Measurements from ENCODE around the gene OSBPL8. TPM values are rescaled to one million over a fixed set of nuclear protein-coding genes. Genes with fewer than 3 reads are reported as not detected.
A peak's percentile ranks its signal among the peaks of the same experiment; 100 is the strongest.

Gene OSBPL8
- total and polyA plus RNA-seq, 9 of the 15 experiments (the other 6 are each of a cell fraction or from before 2014, with no cell fraction given): 17.4 to 82.7 (median 42.8) TPM

GRCh38 chr12:76529226-76529918 is 30.2 kb downstream of the OSBPL8 start:
- POLR2A ChIA-PET: no interaction called here
- H3K4me3 ChIP-seq: no peak overlapping the region
- H3K9me1 ChIP-seq (ENCODE audit: control insufficient read depth, insufficient read depth, low read length): no peaks in the 10 kb centered on the region
- no peaks in the 10 kb centered on the region for H4K20me1 ChIP-seq (replicated peaks; ENCODE audit: control insufficient read depth, insufficient read depth, low read length)
- no peaks in the 10 kb centered on the region; the same call in 2 of the 3 replicates for H3K36me3 ChIP-seq (ENCODE audit: control insufficient read depth, insufficient read depth, low read length)
- BruUV-seq (replicated peaks): no TSS peak
- no peak overlapping the region for H3K4me2 ChIP-seq (ENCODE audit: insufficient read depth, low read length)
- H3K9ac ChIP-seq (ENCODE audit: insufficient read depth in 1 of 2, low read depth in 2 of 2, low read length in 2 of 2): no peak overlapping the region
- peaks cover 70% of the 10 kb centered on the region for H3K79me2 ChIP-seq (ENCODE audit: control insufficient read depth, insufficient read depth, low read length)
- H3K9me3 ChIP-seq (replicated peaks; ENCODE audit: control insufficient read depth, insufficient read depth, low read depth, low read length): no peaks in the 10 kb centered on the region
- WGBS (ENCODE audit: insufficient coverage, low coverage, missing lambda C conversion rate): 27% methylated on average over 4 of the region's 4 CpGs
- intact Hi-C loops (cut with micrococcal nuclease) (no loop called here), in situ Hi-C loops (cut with MboI) (no loop called here)
- H3K27ac ChIP-seq (ENCODE audit: extremely low read depth, low read depth, low read length): no peak overlapping the region
- no peak overlapping the region for H2AFZ ChIP-seq (ENCODE audit: low read depth, low read length)
- CTCF ChIA-PET (ENCODE audit: low intra/inter-chr PET ratio): no interaction called here
- no peaks in the 10 kb centered on the region for H3K27me3 ChIP-seq (ENCODE audit: control insufficient read depth in 2 of 2, insufficient read depth in 2 of 2, low read length in 2 of 2)
- DNase-seq (ENCODE audit: extremely low read depth in 1 of 4, low spot score in 3 of 4) (peak in 2 of 4 experiments; percentile 21 to 34), ATAC-seq (peak; percentile 70), FAIRE-seq (peak; percentile 35)
- H3K4me1 ChIP-seq (replicated peaks in 1 of 2; ENCODE audit: control insufficient read depth in 2 of 2, insufficient read depth in 2 of 2, low read length in 2 of 2): peaks cover 12 to 18% of the 10 kb centered on the region in 2 experiments; a peak in 3 of 5 replicates
- TF ChIP-seq HMG20A (CRISPR knock-in tag; conservative IDR thresholded peaks at IDR 0.05): no peak
- TF ChIP-seq SLC30A9 (CRISPR knock-in tag; IDR thresholded peaks at IDR 0.05): no peak
- TF ChIP-seq TSC22D4 (tag; IDR thresholded peaks at IDR 0.05): no peak
- TF ChIP-seq ZKSCAN3 (CRISPR knock-in tag; IDR thresholded peaks at IDR 0.05): no peak
- TF ChIP-seq BHLHE40 (IDR thresholded peaks at IDR 0.05; ENCODE audit: low read length): no peak
- TF ChIP-seq YBX1 (IDR thresholded peaks at IDR 0.05): no peak
- no peak for TF ChIP-seq NR4A1 (CRISPR knock-in tag; IDR thresholded peaks at IDR 0.05)
- TF ChIP-seq NR4A1 (tag; IDR thresholded peaks at IDR 0.05): no peak
- peak; percentile 10; the same call in 1 of the 2 replicates for TF ChIP-seq ADNP (tag; IDR thresholded peaks at IDR 0.05)
- no peak for TF ChIP-seq TCFL5 (CRISPR knock-in tag; conservative IDR thresholded peaks at IDR 0.05)
- no peak for TF ChIP-seq NR1H2 (CRISPR knock-in tag; IDR thresholded peaks at IDR 0.05)
- no peak for TF ChIP-seq ZNF165 (CRISPR knock-in tag; IDR thresholded peaks at IDR 0.05; ENCODE audit: borderline replicate concordance)
- TF ChIP-seq MECOM (CRISPR knock-in tag; IDR thresholded peaks at IDR 0.05): peak; percentile 41; the same call in 1 of the 2 replicates
- TF ChIP-seq KDM4B (IDR thresholded peaks at IDR 0.05; ENCODE audit: borderline replicate concordance in 2 of 2, low read depth in 1 of 2): no peak
- no peak for TF ChIP-seq NR2C2 (CRISPR knock-in tag; IDR thresholded peaks at IDR 0.05)
- TF ChIP-seq NR2C2 (tag; IDR thresholded peaks at IDR 0.05): no peak
- no peak for TF ChIP-seq DDX20 (tag; IDR thresholded peaks at IDR 0.05; ENCODE audit: low read depth)
- TF ChIP-seq BRF2 (IDR thresholded peaks at IDR 0.05; ENCODE audit: borderline replicate concordance, insufficient read depth, insufficient read length): no peak
- TF ChIP-seq MNT (conservative IDR thresholded peaks at IDR 0.05): no peak
- no peak for TF ChIP-seq NCOA6 (IDR thresholded peaks at IDR 0.05)
- no peak for TF ChIP-seq ZNF280B (CRISPR knock-in tag; IDR thresholded peaks at IDR 0.05)
